Muscle layer of colon (tissue), 2 donors: Measurements from ENCODE around the gene CWC15.
"Not testable (repeated sequence)": the region's sequence is repeated elsewhere in the genome, so short reads cannot be mapped to it uniquely, and the experiment has no call there.

Source experiments
- H3K27ac ChIP-seq: one replicate; pipeline ENCODE4 v1.7.0; 2013; ENCODE audit warnings: low read depth, mild to moderate bottlenecking, low read length, moderate library complexity
- H3K27me3 ChIP-seq, 2 donors: one replicate each; pipeline ENCODE4 v1.7.0; 2013; ENCODE audit warnings: low read length in 2 of 2, mild to moderate bottlenecking in 2 of 2; ENCODE audit not compliant: insufficient read depth in 2 of 2, control insufficient read depth in 1 of 2
- H3K36me3 ChIP-seq: one replicate; pipeline ENCODE4 v1.7.0; 2013; ENCODE audit warnings: mild to moderate bottlenecking, low read length; ENCODE audit not compliant: insufficient read depth
- H3K4me1 ChIP-seq: one replicate; pipeline ENCODE4 v1.7.0; 2013; ENCODE audit warnings: mild to moderate bottlenecking, low read length; ENCODE audit not compliant: insufficient read depth
- H3K4me3 ChIP-seq, 2 donors: one replicate each; pipeline ENCODE4 v1.7.0; 2013; ENCODE audit warnings: low read length in 2 of 2, low read depth in 1 of 2, mild to moderate bottlenecking in 1 of 2, moderate library complexity in 1 of 2
- H3K9ac ChIP-seq: one replicate; pipeline ENCODE4 v1.7.0; 2013; ENCODE audit warnings: low read length
- H3K9me3 ChIP-seq: one replicate; pipeline ENCODE4 v1.7.0; 2013; ENCODE audit warnings: mild to moderate bottlenecking, low read length
- donor health status: abdominal sarcoma.
- donor health status: Adenocarcinoma of cecum.

CWC15 gene

GRCh38 chr11:94973099-94973968, at the start of gene CWC15, which contains the start of gene KDM4D:
Gene CWC15 (minus strand): TSS chr11:94973556. CDS start chr11:94972185, 1,371 bp downstream.
Gene KDM4D (plus strand): TSS chr11:94973709. CDS start chr11:94997373, 23,664 bp downstream.
- H3K4me3 ChIP-seq, result peak within 1 kb of the TSS; percentile 81 to 93
- H3K36me3 ChIP-seq, result peaks cover 36% of the 10 kb centered on the region
- no peaks in the 10 kb centered on the region for H3K9me3 ChIP-seq
- H3K4me1 ChIP-seq, result peaks cover 10% of the 10 kb centered on the region
- no peaks in the 10 kb centered on the region for H3K27me3 ChIP-seq
- H3K9ac ChIP-seq, result peak within 1 kb of the TSS; percentile 75
- peak within 1 kb of the TSS; percentile 83 for H3K27ac ChIP-seq

- not testable (repeated sequence) for H3K9ac ChIP-seq, H3K4me3 ChIP-seq, H3K9me3 ChIP-seq, H3K36me3 ChIP-seq, H3K27me3 ChIP-seq, H3K27ac ChIP-seq, H3K4me1 ChIP-seq
Observed at GRCh38 chr11:95021468-95021867, 48.1 kb upstream of the CWC15 start.

- Histone ChIP-seq H3K9ac (no peak overlapping the region), H3K4me1 (no peaks in the 10 kb centered on the region), H3K9me3 (no peaks in the 10 kb centered on the region), H3K27ac (no peak overlapping the region), H3K4me3 (no peak overlapping the region), H3K36me3 (no peaks in the 10 kb centered on the region), H3K27me3 (no peaks in the 10 kb centered on the region)
Observed at GRCh38 chr11:95016139-95016538, 42.8 kb upstream of the CWC15 start.

- Histone ChIP-seq H3K27me3 (no peaks in the 10 kb centered on the region), H3K9ac (no peak overlapping the region), H3K36me3 (no peaks in the 10 kb centered on the region), H3K27ac (no peak overlapping the region), H3K9me3 (no peaks in the 10 kb centered on the region), H3K4me3 (no peak overlapping the region), H3K4me1 (no peaks in the 10 kb centered on the region)
Observed at GRCh38 chr11:95014184-95014821, 40.9 kb upstream of the CWC15 start.

GRCh38 chr11:95011376-95011775, 38.0 kb upstream of the CWC15 start:
- no peaks in the 10 kb centered on the region for H3K9me3 ChIP-seq
- no peaks in the 10 kb centered on the region for H3K27me3 ChIP-seq
- no peak overlapping the region for H3K27ac ChIP-seq

GRCh38 chr11:95005642-95006041, 32.3 kb upstream of the CWC15 start:
- H3K4me1 ChIP-seq, result no peaks in the 10 kb centered on the region
- H3K9ac ChIP-seq, result no peak overlapping the region
- H3K4me3 ChIP-seq, result no peak overlapping the region
- H3K27me3 ChIP-seq, result no peaks in the 10 kb centered on the region
- no peaks in the 10 kb centered on the region for H3K9me3 ChIP-seq
- no peaks in the 10 kb centered on the region for H3K36me3 ChIP-seq
- H3K27ac ChIP-seq, result no peak overlapping the region

More at GRCh38 chr11:95011376-95011775, 38.0 kb upstream of the CWC15 start:
- H3K36me3 ChIP-seq, result no peaks in the 10 kb centered on the region
- no peak overlapping the region for H3K4me3 ChIP-seq
- no peak overlapping the region for H3K9ac ChIP-seq
- H3K4me1 ChIP-seq, result no peaks in the 10 kb centered on the region

- H3K27ac ChIP-seq, result no peak overlapping the region
- H3K9ac ChIP-seq, result no peak overlapping the region
- no peaks in the 10 kb centered on the region for H3K9me3 ChIP-seq
- H3K4me3 ChIP-seq, result no peak overlapping the region
- no peaks in the 10 kb centered on the region for H3K36me3 ChIP-seq
- no peaks in the 10 kb centered on the region for H3K27me3 ChIP-seq
- H3K4me1 ChIP-seq, result no peaks in the 10 kb centered on the region
Observed at GRCh38 chr11:95003716-95004115, 30.4 kb upstream of the CWC15 start.

- Histone ChIP-seq H3K9ac (no peak overlapping the region), H3K4me3 (no peak overlapping the region), H3K27ac (no peak overlapping the region), H3K36me3 (no peaks in the 10 kb centered on the region), H3K4me1 (no peaks in the 10 kb centered on the region), H3K27me3 (no peaks in the 10 kb centered on the region), H3K9me3 (no peaks in the 10 kb centered on the region)
Observed at GRCh38 chr11:94998285-94998684, 24.9 kb upstream of the CWC15 start.

GRCh38 chr11:94997437-94997836, 24.1 kb upstream of the CWC15 start:
- Histone ChIP-seq H3K9ac (no peak overlapping the region), H3K27ac (no peak overlapping the region), H3K36me3 (no peaks in the 10 kb centered on the region), H3K4me1 (no peaks in the 10 kb centered on the region), H3K27me3 (no peaks in the 10 kb centered on the region), H3K4me3 (no peak overlapping the region), H3K9me3 (no peaks in the 10 kb centered on the region)

- H3K27me3 ChIP-seq, result no peaks in the 10 kb centered on the region
- no peak overlapping the region for H3K9ac ChIP-seq
- no peak overlapping the region for H3K4me3 ChIP-seq
- H3K27ac ChIP-seq, result no peak overlapping the region
- no peaks in the 10 kb centered on the region for H3K4me1 ChIP-seq
- H3K9me3 ChIP-seq, result no peaks in the 10 kb centered on the region
- no peaks in the 10 kb centered on the region for H3K36me3 ChIP-seq
Observed at GRCh38 chr11:94993400-94993943, 20.1 kb upstream of the CWC15 start.

- Histone ChIP-seq H3K4me3 (no peak overlapping the region), H3K36me3 (no peaks in the 10 kb centered on the region), H3K27me3 (no peaks in the 10 kb centered on the region), H3K9me3 (no peaks in the 10 kb centered on the region), H3K9ac (no peak overlapping the region), H3K4me1 (no peaks in the 10 kb centered on the region), H3K27ac (no peak overlapping the region)
Observed at GRCh38 chr11:94988748-94989147, 15.4 kb upstream of the CWC15 start.
